Activated naive CD8-positive, alpha-beta T cell treated with anti-CD3 and anti-CD28 coated beads, Interleukin-2, amount 50 U/mL, for 16 hours (primary cell): ENCODE results near the gene IL12RB1.

Experiments used
- DNase-seq: peaks from one replicate; pipeline ENCODE4 v3.0.0-alpha.2; 2020; ENCODE audit warnings: low read depth, low spot score

IL12RB1 gene

GRCh38 chr19:18089726-18090125 lies 3.0 kb upstream of the IL12RB1 start:
- DNase-seq, result no peak

- peak; percentile 29 for DNase-seq
Observed at GRCh38 chr19:18089096-18089541, 2.4 kb upstream of the IL12RB1 start.

GRCh38 chr19:18085702-18086457 lies 854 bp downstream of the IL12RB1 start:
- no peak for DNase-seq

- DNase-seq, result no peak
Observed at GRCh38 chr19:18083929-18084684, 2.6 kb downstream of the IL12RB1 start.

GRCh38 chr19:18074192-18074591 lies 12.5 kb downstream of the IL12RB1 start:
- DNase-seq, result no peak

GRCh38 chr19:18073197-18073596 lies 13.5 kb downstream of the IL12RB1 start:
- DNase-seq, result no peak

- DNase-seq, result no peak
Observed at GRCh38 chr19:18072335-18072734, 14.4 kb downstream of the IL12RB1 start.

GRCh38 chr19:18070181-18070580 lies 16.6 kb downstream of the IL12RB1 start:
- no peak for DNase-seq

GRCh38 chr19:18069383-18069782 lies 17.4 kb downstream of the IL12RB1 start:
- no peak for DNase-seq

- no peak for DNase-seq
Observed at GRCh38 chr19:18068395-18068794, 18.3 kb downstream of the IL12RB1 start.

GRCh38 chr19:18065173-18065495 lies 21.6 kb downstream of the IL12RB1 start:
- DNase-seq, result no peak

- DNase-seq, result no peak
Observed at GRCh38 chr19:18063463-18063862, 23.3 kb downstream of the IL12RB1 start.

- no peak for DNase-seq
Observed at GRCh38 chr19:18062028-18062427, 24.7 kb downstream of the IL12RB1 start.

- no peak for DNase-seq
Observed at GRCh38 chr19:18060472-18060871, 26.3 kb downstream of the IL12RB1 start.

GRCh38 chr19:18059902-18060301 lies 26.8 kb downstream of the IL12RB1 start:
- no peak for DNase-seq

GRCh38 chr19:18059297-18059696 lies 27.4 kb downstream of the IL12RB1 start:
- no peak for DNase-seq

- peak; percentile 65 for DNase-seq
Observed at GRCh38 chr19:18058208-18059009, 28.3 kb downstream of the IL12RB1 start.

- DNase-seq, result no peak
Observed at GRCh38 chr19:18057557-18057956, 29.2 kb downstream of the IL12RB1 start.

- no peak for DNase-seq
Observed at GRCh38 chr19:18055967-18056366, 30.8 kb downstream of the IL12RB1 start.

GRCh38 chr19:18053576-18054219 lies 33.0 kb downstream of the IL12RB1 start:
- no peak for DNase-seq

- DNase-seq, result no peak
Observed at GRCh38 chr19:18051887-18052286, 34.8 kb downstream of the IL12RB1 start.

GRCh38 chr19:18049385-18049784 lies 37.3 kb downstream of the IL12RB1 start:
- no peak for DNase-seq
